Naive B cell (primary cell): ENCODE data around the gene ARL8A. TPM values are rescaled to one million over a fixed set of nuclear protein-coding genes. Genes with fewer than 3 reads are reported as not detected.

Experiments used
- ATAC-seq, 2 donors: fragments of 150-1000 bp; cut with Tn5 transposase; 2 replicates each; pipeline ENCODE4 v1.10.0; 2021; ENCODE audit warnings: low read depth in 2 of 2, mild to moderate bottlenecking in 2 of 2, moderate library complexity in 2 of 2
- DNase-seq: peaks from one replicate; pipeline ENCODE4 v3.0.0; 2022
- H3K27ac Mint-ChIP-seq, 6 donors: one replicate each; pipeline ENCODE4 v1.8.0; 2020 to 2022; ENCODE audit warnings: mild to moderate bottlenecking in 6 of 6, mixed read lengths in 6 of 6, moderate library complexity in 5 of 6, inconsistent platforms in 2 of 6
- H3K27me3 Mint-ChIP-seq, 3 donors: one replicate each; pipeline ENCODE4 v1.8.0; 2021 to 2022; ENCODE audit warnings: mixed read lengths in 3 of 3, mild to moderate bottlenecking in 1 of 3
- H3K36me3 Mint-ChIP-seq, 2 donors: one replicate each; pipeline ENCODE4 v1.8.0; 2020 to 2022; ENCODE audit warnings: mixed read lengths in 2 of 2, inconsistent platforms in 1 of 2, mild to moderate bottlenecking in 1 of 2
- H3K4me1 Mint-ChIP-seq, 3 donors: one replicate each; pipeline ENCODE4 v1.8.0; 2020 to 2022; ENCODE audit warnings: mixed read lengths in 3 of 3, inconsistent platforms in 1 of 3, mild to moderate bottlenecking in 1 of 3, moderate library complexity in 1 of 3
- H3K4me3 Mint-ChIP-seq, 8 donors: one replicate each; pipeline ENCODE4 v1.8.0; 2020 to 2022; ENCODE audit warnings: mild to moderate bottlenecking in 8 of 8, mixed read lengths in 8 of 8, moderate library complexity in 8 of 8, inconsistent platforms in 2 of 8
- H3K9me3 Mint-ChIP-seq, 7 donors: one replicate each; pipeline ENCODE4 v1.8.0; 2020 to 2022; ENCODE audit warnings: mixed read lengths in 7 of 7, mild to moderate bottlenecking in 5 of 7, inconsistent platforms in 2 of 7, moderate library complexity in 1 of 7
- polyA plus RNA-seq, 6 donors: library from polyadenylated mRNA; unstranded; fragments of 300-500 nt; fragmentation: Illumina TruSeq; gene quantifications; one replicate each; pipeline ENCODE4 v1.2.3, GENCODE V29; 2021; ENCODE audit warnings: low read depth in 6 of 6

Gene ARL8A
- polyA plus RNA-seq, 6 donors from 2014 or later: 7.3 to 18.0 (median 11.7) TPM

DNA sequence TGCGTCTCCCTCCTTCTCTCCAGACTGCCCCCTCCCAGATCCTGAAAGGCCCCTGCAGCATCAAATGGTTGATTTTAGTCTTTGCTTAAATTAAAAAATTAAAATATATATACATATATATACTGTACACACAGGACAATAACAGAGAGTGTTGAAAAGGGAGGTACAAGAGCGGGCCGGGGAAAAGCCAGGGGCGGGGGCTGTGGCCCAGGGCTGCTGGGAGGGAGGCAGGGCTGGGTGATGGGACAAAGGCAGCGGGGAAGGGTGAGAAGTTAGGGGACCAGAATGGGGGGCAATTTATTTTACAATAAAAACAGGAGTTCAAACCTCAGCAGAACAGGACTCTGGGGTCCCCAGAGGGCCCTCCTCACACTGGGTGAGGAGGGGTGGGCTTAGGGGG, 10.5 kb downstream of the ARL8A start:
- DNase-seq: no peak
- Mint-ChIP-seq H3K9me3 (no peaks in the 10 kb centered on the region), H3K27me3 (no peaks in the 10 kb centered on the region), H3K4me3 (no peak overlapping the region), H3K4me1 (peaks cover 8 to 12% (median 11%) of the 10 kb centered on the region in 3 donors), H3K36me3 (peaks cover 0 to 7% of the 10 kb centered on the region in 2 donors), H3K27ac (peak overlapping the region in 1 of 6 donors; percentile 54)
- ATAC-seq: no peak

DNA sequence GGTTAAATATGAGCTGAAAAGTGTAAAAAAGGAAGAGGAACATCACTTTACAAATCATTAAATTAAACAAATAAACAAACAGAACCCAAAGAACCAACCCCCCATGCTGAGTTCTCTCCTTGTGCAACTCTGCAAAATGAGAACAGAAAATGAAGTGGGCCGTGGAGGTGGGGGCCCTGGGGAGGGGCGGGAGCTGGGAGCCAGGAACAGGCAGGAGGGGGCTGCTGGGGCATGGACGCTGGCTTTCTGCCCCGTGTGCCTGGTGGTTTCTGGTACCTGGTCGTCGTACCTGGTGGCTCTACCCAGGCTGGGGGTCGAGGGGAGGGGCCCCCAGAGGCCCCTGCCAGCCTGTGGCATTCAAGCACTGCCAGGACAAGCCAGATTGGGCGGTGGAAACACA, 11.0 kb downstream of the ARL8A start:
- Mint-ChIP-seq H3K27ac (peak overlapping the region in 1 of 6 donors; percentile 54), H3K9me3 (no peaks in the 10 kb centered on the region), H3K4me1 (peaks cover 8 to 11% (median 9%) of the 10 kb centered on the region in 3 donors), H3K27me3 (no peaks in the 10 kb centered on the region), H3K36me3 (peaks cover 0 to 7% of the 10 kb centered on the region in 2 donors), H3K4me3 (no peak overlapping the region)
- DNase-seq (no peak), ATAC-seq (no peak)

DNA sequence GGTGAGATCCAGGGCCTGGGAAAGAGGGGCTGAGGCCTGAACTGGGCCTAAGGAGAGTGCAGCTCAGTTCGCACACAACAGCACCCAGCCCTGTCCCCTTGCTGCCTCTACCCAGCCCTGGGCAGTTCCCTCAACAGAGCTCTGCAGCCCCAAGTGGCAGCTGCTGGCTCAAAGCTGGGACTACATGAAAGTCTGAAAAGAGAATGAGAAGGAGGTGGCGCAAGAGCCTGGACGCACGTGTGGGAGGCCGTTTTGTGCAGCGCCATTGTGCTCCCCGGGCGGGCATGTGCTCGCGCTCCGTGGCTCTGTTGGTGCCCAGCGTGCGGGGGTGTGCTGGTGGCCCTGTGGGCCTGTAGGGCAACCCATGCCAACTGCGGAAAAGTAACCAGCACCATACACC, 11.5 kb downstream of the ARL8A start:
- Mint-ChIP-seq H3K27ac (no peak overlapping the region), H3K4me1 (peaks cover 3 to 7% (median 4%) of the 10 kb centered on the region in 3 donors), H3K27me3 (no peaks in the 10 kb centered on the region), H3K9me3 (no peaks in the 10 kb centered on the region), H3K4me3 (no peak overlapping the region), H3K36me3 (peaks cover 0 to 2% of the 10 kb centered on the region in 2 donors)
- DNase-seq: no peak
- ATAC-seq: no peak

DNA sequence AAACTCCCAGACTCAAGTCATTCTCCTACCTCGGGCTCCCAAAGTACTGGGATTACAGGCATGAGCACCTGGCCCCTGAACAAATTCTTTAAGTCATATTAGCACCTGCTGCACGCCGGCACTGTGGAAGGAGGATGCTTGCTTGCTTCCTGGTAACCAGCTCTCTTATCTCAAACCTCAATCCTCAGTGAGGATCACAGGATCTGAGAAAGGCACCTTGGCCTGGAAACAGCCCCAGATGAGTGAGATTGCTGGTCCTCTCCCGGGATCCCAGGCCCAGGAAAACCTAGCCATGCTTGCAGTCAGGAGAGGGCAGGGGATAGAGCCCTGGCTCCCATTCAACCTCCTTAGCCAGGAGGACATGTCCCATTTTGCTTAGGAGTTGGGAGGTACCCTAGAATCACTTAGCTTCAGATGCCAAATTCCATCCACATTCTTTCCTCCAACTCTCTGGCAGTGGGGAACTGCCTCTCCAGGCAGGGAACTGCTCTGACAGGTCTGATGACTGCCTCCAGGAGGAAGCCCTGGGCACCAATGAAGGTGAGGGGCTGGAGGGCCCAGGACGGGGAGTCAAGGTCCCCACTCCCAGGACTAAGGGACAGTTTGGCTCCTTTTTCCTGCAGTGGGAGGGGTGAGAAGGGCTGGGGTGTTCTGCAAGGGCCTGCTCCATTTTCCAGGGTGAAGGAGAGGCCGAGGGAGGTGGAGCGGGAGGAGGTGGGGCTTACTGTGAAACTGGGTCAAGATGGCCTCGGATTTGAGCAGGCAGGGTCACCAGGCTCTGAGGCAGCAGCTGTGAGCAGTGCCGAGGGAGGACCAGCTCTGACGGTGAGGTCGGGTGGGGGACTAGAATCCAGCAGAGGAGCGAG, 12.3 kb downstream of the ARL8A start:
- no peaks in the 10 kb centered on the region for H3K9me3 Mint-ChIP-seq
- DNase-seq (no peak), ATAC-seq (no peak)
- no peak overlapping the region for H3K27ac Mint-ChIP-seq
- peaks cover 0 to 7% (median 7%) of the 10 kb centered on the region in 3 donors for H3K27me3 Mint-ChIP-seq
- no peak overlapping the region for H3K4me3 Mint-ChIP-seq
- no peaks in the 10 kb centered on the region for H3K36me3 Mint-ChIP-seq
- H3K4me1 Mint-ChIP-seq: peaks cover 0 to 4% (median 3%) of the 10 kb centered on the region in 3 donors

DNA sequence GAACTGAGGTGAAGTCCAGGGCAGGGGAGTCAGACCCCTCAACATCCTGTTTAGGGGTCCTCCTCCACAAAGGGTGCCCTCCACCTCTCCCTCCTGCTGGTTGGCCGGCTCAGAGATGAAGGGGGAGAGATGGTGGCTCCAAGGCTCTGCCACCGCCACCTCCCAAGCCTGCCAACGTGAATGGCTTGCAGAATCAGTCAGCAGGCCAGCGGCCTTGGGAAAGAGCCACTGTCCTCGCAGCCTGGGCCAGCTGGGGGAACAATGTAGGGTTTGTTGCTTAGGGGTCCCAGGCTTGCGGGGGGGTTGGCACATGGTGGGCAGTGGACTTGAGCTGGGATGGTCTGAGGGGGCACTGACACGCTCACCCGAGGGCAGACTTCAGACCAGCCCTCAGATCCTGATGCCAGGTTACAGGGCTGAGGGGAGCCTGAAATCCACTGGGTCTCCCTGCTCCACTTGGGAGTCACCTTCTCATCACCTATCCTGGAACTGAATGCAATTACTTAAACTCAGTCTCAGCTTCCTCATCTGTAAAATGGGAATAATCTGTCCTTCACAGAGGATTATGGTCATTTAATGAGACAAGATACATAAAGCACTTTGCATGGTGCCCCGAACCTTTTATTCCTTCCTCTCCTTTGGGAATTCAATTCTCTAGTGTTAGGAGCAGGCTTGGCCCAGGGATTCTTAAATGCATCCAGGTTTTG, 13.6 kb downstream of the ARL8A start:
- DNase-seq (no peak), ATAC-seq (no peak)
- Mint-ChIP-seq H3K4me1 (peaks cover 0 to 4% (median 3%) of the 10 kb centered on the region in 3 donors), H3K27ac (peak overlapping the region in 1 of 6 donors; percentile 60), H3K9me3 (no peaks in the 10 kb centered on the region), H3K4me3 (no peak overlapping the region), H3K36me3 (no peaks in the 10 kb centered on the region), H3K27me3 (peaks cover 0 to 19% (median 19%) of the 10 kb centered on the region in 3 donors)

DNA sequence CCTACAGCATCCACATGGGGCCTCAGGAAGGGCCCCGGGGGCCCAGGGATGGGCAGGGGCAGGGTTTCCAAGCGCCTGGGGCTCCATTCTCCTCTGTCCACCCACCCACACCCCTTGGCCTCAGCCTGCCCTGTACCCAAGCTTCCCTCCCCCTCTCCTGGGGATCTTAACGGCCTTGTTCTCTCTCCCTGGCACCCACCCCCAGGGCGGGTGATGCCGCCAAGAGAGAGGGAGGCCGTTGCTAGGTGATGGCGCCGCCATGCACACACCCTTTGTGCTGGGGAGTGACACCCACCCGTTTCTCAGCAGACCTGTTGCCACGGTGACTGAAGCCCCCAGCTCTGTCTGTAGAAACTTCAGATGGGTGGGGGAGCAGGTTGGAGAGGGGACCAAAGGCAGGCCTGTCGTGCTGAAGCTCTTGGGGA, 14.2 kb downstream of the ARL8A start:
- Mint-ChIP-seq H3K36me3 (no peaks in the 10 kb centered on the region), H3K9me3 (no peaks in the 10 kb centered on the region), H3K27ac (no peak overlapping the region), H3K4me3 (no peak overlapping the region), H3K27me3 (peaks cover 1 to 26% (median 24%) of the 10 kb centered on the region in 3 donors), H3K4me1 (peaks cover 0 to 4% (median 3%) of the 10 kb centered on the region in 3 donors)
- DNase-seq (no peak), ATAC-seq (no peak)

DNA sequence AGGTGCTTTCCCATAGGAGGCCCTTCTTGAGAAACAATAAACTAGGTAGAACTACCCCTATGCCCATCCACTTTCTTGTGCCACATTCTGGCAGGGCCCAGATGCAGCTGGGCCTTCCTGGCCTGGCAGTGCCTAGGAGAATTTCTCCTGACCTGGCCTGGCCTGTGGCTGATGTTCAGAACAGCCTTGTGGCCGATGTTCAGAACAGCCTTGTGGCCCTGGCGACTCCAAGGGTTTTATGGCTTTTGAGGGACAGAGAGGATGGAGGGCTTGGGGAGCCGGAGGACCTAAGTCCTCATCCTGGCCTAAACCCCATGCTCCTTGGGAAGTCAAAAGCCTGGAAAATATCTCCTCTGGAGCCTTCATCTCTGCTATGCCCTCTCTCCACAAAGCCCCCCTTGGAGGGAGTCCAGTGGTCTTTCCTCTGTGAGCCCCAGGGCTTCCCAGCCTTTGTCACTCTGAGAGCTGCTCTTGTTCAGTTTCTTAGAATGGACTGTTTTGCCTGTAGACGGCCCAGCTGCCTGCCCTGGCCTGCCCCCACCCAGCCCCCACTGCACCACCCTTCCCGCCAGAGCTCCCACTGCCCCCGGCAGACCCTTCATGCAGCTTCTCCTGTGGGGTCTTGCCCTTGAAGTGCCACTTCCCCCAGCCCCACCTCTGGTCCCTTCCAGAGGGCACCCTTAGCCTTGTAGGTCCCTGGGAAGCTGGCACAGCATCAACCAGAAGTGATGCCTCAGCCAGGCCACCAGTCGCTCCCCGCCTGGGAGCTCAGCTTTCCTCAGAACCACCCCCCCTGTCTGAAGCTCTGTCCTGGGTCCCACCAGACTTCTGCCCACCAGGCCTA, 14.9 kb downstream of the ARL8A start:
- ATAC-seq (no peak), DNase-seq (no peak)
- Mint-ChIP-seq H3K4me1 (peaks cover 0 to 4% (median 0%) of the 10 kb centered on the region in 3 donors), H3K27ac (peak overlapping the region in 1 of 6 donors; percentile 47), H3K36me3 (no peaks in the 10 kb centered on the region), H3K9me3 (no peaks in the 10 kb centered on the region), H3K27me3 (peaks cover 4 to 28% (median 24%) of the 10 kb centered on the region in 3 donors), H3K4me3 (no peak overlapping the region)

DNA sequence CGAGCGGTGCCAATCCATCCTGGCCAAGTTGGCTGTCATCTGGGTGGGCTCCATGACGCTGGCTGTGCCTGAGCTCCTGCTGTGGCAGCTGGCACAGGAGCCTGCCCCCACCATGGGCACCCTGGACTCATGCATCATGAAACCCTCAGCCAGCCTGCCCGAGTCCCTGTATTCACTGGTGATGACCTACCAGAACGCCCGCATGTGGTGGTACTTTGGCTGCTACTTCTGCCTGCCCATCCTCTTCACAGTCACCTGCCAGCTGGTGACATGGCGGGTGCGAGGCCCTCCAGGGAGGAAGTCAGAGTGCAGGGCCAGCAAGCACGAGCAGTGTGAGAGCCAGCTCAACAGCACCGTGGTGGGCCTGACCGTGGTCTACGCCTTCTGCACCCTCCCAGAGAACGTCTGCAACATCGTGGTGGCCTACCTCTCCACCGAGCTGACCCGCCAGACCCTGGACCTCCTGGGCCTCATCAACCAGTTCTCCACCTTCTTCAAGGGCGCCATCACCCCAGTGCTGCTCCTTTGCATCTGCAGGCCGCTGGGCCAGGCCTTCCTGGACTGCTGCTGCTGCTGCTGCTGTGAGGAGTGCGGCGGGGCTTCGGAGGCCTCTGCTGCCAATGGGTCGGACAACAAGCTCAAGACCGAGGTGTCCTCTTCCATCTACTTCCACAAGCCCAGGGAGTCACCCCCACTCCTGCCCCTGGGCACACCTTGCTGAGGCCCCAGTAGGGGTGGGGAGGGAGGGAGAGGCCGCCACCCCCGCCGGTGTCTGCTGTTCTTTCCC, 16.5 kb downstream of the ARL8A start:
- Mint-ChIP-seq H3K9me3 (no peaks in the 10 kb centered on the region), H3K4me1 (peaks cover 0 to 4% (median 0%) of the 10 kb centered on the region in 3 donors), H3K27ac (peak overlapping the region in 2 of 6 donors; percentile 56 to 82), H3K27me3 (peaks cover 8 to 37% (median 36%) of the 10 kb centered on the region in 3 donors), H3K36me3 (no peaks in the 10 kb centered on the region), H3K4me3 (no peak overlapping the region)
- DNase-seq: no peak
- no peak for ATAC-seq

DNA sequence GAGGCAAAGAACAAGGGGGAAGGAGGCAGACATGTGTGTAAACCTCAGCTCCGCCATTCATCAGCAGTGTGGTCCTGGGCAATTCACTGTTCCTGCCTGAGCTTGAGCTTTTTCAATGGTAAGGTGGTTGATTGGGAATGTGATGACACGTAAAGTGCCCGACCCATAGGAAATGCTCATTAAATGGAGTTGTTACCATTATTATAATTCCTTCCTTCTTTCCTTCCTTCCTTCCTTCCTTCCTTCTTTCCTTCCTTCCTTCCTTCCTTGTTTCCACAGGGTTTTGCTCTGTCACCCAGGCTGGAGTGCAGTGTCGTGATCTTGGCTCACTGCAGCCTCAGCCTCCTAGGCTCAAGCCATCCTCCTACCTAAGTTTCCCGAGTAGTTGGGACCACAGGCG, 17.5 kb downstream of the ARL8A start:
- no peaks in the 10 kb centered on the region for H3K9me3 Mint-ChIP-seq
- no peaks in the 10 kb centered on the region for H3K36me3 Mint-ChIP-seq
- DNase-seq (no peak), ATAC-seq (no peak)
- H3K27ac Mint-ChIP-seq: no peak overlapping the region
- H3K4me1 Mint-ChIP-seq: peaks cover 0 to 4% (median 0%) of the 10 kb centered on the region in 3 donors
- H3K27me3 Mint-ChIP-seq: peaks cover 8 to 38% (median 36%) of the 10 kb centered on the region in 3 donors
- no peak overlapping the region for H3K4me3 Mint-ChIP-seq

DNA sequence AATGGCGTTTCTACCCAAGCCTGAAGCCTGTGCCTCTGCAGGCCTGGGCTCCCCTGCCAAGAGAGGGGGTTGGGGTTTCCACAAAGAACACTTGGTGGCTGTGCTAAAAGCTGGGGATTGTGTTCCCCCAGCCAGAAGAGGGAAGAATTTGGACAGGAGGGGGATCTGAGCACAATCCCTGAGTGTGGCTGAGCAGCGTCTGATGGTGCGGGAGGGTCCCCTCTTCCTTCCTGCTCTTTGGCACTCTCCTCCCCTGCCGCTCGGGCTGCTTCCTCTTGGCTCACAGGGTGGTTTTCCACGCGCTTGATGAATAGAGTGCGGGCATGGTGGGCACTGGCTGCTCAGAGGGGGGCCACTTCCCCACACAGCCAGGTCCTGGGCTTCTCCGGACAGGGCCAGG, 18.1 kb downstream of the ARL8A start:
- ATAC-seq (no peak), DNase-seq (no peak)
- Mint-ChIP-seq H3K36me3 (no peaks in the 10 kb centered on the region), H3K4me3 (no peak overlapping the region), H3K27ac (peak overlapping the region in 1 of 6 donors; percentile 79), H3K9me3 (no peaks in the 10 kb centered on the region), H3K27me3 (peaks cover 12 to 44% (median 42%) of the 10 kb centered on the region in 3 donors), H3K4me1 (peaks cover 0 to 4% (median 0%) of the 10 kb centered on the region in 3 donors)

DNA sequence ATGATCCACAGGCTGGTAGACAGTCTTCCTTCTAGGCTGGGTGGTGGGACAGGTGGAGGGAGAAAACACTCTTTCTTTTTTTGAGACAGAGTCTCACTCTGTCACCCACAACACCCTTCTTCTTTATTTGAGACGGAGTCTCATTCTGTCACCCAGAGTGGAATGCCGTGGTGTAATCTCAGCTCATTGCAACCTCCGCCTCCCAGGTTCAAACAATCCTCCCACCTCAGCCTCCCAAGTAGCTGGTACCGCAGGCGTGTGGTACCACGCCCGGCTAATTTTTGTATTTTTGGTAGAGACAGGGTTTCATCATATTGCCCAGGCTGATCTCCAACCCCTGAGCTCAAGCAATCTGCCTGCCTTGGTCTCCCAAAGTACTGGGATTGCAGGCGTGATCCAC, 18.9 kb downstream of the ARL8A start:
- Mint-ChIP-seq H3K4me1 (peaks cover 0 to 4% (median 0%) of the 10 kb centered on the region in 3 donors), H3K27ac (no peak overlapping the region), H3K27me3 (peaks cover 15 to 49% (median 47%) of the 10 kb centered on the region in 3 donors), H3K4me3 (no peak overlapping the region), H3K9me3 (no peaks in the 10 kb centered on the region), H3K36me3 (no peaks in the 10 kb centered on the region)
- ATAC-seq: no peak
- no peak for DNase-seq

DNA sequence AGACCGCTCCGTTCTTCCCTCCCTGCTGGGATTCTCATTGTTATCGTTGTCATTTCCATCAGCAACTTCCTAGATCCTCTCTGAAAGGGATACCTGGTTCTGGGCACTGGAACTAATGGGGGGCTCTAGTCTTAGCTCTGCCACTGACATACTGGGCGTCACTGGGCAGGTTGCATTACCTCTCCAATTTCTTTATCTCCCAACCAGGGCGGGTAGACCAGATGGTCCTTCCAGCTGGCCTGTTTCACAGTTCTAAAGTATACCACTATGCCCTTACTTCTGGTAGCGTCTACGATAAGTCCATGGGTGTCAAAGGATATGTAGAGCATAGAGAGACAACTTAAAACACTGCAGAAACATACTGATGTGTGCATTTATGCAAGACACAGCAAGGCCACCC, 20.4 kb downstream of the ARL8A start:
- peaks cover 15 to 49% (median 47%) of the 10 kb centered on the region in 3 donors for H3K27me3 Mint-ChIP-seq
- H3K36me3 Mint-ChIP-seq: no peaks in the 10 kb centered on the region
- peaks cover 0 to under 1% (median 0%) of the 10 kb centered on the region in 3 donors for H3K4me1 Mint-ChIP-seq
- H3K9me3 Mint-ChIP-seq: no peaks in the 10 kb centered on the region
- H3K27ac Mint-ChIP-seq: no peak overlapping the region
- ATAC-seq (no peak), DNase-seq (no peak)
- H3K4me3 Mint-ChIP-seq: no peak overlapping the region
